Measurements from ENCODE around the gene GSPT1.

GSPT1 gene

DNA sequence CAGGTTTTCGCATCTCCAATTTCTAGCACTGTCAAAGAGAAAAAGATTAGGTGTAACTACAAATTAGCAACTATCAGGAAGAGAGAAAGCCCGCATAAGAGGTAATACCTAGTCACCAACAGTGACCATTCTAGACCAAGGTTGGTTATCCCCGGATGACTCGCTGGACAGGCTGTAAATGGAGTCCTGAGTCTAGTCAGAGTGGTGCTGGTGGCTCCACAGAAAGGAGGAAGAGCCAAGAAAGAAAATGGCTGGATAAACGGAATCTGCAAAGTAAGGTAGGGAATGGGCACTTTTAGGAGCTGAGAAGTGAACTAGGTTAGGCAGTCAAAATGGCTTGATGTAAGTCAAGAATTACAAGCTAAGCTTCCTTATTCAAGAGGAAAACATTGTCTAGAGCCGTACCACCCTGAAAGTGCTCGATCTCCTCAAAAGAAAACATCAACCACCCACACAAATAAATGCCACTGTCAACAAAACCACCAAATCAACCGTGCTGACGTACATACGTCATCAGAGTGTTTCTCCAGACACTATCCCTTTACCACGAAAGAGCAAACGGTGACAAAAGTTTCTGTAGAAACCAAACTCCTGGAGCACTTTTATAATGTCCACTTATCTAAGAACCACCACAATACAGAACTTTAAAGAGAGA lies 2.2 kb downstream of the GSPT1 start:
- no peak for DNase-seq (ENCODE audit: low read depth in 3 of 3)

DNA sequence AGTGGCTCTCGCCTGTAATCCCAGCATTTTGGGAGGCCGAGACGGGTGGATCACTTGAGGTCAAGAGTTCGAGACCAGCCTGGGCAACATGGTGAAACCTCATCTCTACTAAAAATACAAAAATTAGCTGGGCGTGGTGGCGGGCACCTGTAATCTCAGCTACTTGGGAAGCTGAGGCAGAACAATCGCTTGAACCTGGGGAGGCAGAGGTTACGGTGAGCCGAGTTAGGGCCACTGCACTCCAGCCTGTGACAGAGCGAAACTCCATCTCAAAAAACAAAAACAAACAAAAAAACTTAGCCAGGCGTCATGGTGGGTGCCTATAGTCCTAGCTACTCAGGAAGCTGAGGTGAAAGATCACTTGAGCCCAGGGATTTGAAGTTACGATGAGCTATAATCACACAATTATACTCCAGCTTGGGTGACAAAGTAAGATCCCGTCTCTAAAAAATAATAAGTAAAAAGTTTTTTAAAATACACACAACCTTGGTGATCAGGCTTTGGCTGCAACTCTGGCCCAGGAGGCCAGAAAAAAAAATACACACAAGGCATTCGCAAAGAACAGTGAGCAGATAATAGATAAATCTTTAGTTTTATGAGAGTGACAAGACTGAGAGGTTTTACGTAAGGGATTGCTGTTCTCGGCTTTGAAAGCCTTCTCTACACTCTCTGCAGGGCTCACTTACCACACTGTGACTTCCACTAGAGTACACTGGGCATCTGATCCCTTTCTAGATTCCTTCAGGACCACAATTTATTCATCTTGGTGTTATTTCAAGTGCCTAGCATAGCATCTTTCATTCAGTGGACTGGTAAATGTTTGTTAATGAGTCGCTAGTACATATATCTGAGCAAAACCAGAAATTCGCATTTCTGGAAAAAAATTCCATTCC lies 5.9 kb downstream of the GSPT1 start:
- DNase-seq (ENCODE audit: low read depth in 3 of 3): no peak

DNA sequence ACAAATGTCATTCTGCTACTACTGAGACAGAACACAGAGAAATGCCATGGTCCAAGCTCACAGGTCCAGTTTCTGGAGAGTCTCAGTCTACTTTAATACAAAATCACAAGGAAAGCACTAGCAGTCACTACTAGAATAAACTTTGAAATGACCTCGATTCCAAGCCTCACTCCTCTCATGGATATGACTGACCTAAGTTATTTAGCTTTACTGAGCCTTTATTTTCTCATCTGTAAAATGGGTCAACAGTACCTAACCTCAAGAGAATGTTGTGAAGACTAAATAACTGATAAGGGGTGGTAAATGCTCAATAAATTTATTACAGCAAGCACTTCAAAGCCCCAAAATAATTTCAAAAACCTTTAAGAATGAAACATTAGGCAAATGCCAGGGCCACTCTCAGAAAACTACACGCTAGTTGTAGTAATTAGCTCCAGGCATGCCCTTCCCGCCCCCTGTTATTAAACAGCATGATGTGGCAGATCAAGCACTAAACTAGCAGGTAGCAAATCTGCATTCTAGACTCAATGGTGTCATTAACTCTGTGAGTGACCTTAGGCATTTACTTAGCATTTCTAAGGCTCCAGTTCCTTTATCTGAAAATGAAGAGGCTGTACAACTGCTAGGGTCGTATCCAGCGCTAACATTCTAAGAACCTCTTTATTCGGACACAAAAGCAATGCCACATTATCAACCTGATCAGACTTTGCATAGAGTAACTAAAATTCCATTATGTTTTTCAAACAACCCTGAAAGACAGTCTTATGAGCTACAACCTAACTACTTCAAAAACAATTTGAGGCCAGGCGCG lies 8.4 kb downstream of the GSPT1 start:
- no peak for DNase-seq (ENCODE audit: low read depth in 3 of 3)

DNA sequence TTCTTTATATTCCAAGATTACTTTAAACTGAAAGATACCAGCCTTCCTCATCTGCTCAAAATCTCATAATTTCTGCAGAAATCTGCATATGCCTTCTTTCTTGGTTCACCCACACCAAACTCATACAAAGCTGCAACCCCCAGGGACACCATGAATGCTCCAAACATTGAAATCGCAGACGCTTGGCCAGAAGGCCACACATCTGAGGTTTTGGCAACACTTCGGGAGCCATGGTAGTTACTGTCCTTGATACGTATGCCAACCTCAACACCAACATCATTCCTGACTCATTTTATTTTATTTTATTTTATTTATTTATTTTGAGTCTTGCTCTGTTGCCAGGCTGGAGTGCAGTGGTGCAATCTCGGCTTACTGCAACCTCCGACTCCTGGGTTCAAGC lies 11.8 kb downstream of the GSPT1 start:
- no peak for DNase-seq (ENCODE audit: low read depth in 3 of 3)

DNA sequence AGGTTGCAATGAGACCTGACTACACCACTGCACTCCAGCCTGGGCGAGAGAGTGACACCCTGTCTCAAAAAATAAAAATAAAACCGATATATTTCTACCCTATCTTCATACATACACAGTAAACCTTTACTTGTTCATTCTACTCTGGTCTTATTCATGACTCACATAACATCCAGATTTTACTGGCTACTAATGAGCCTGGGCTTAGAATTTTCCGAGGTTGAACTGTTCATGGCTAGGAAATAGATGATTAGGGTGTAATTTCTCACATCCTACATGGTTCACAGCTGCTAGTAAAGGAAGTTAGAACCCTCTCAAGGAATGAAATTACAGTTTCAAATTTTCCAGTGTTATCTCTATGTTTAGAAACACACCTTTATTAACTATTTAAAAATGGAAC lies 14.7 kb downstream of the GSPT1 start:
- DNase-seq (ENCODE audit: low read depth in 3 of 3): no peak

DNA sequence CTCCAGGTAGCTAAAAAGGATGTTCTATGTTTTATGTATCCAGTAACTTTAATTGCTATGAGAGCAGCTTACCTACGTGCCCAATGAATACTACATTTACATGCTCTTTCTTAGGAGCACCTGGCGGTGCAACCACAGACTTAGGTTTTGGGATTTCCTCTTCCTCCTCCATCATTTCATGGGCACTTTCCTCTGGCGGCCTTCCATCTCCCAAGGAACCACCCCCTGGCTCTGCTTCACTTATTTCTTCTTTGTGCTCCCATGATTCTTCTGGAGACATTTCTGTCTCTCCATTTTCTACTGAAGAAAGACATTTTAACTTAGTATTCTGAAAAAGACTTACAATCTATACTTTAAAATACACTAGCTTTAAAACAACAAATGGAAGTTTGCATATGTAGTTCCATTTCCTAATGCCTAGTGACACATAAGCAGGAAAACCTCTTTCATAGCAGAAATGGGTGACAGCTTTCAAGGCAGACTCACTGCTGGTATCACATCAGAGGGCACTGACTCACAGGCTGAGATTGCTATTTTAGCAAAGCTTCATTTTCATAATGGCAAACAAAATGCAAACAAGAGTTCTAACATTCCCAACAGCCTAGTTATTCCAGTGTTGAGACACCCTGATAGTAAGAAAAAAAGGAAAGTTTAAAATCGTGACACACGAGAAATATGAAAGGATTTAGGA lies 19.1 kb downstream of the GSPT1 start:
- no peak for DNase-seq (ENCODE audit: low read depth in 3 of 3)

DNA sequence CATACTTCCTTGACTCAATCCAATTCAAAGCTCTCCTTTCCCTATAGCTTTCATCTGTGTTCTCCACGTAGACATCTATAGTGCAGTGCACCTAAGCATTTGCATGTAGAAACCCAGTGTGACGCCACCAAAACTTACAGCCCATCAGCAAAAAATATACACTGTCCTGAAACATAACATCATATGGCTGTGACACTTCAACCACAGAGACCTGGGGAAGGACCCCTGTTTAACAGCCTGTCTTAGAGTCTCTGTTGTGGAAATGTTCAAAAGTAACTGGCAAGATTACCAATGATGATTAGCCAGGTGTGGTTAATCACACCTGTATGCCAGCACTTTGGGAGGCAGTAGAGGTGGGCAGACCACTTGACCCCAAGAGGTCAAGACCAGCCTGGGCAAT lies 22.2 kb downstream of the GSPT1 start:
- no peak for DNase-seq (ENCODE audit: low read depth in 3 of 3)

DNA sequence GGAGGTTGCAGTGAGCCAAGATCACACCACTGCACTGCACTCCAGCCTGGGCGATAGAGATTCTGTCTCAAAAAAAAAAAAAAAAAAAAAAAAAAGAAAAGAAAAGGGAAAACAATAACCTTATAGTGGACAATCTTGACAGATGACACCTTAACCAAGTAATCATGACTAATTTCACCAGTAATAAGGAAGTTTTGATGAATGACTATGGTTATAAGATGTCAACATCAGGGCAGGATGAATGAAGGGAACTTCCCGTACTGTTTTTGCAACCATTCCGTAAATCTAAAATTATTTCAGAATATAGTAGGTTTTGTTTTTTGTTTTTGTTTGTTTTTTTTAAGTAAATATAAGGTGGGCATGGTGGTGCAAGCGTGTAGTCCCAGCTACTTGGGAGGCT lies 23.0 kb downstream of the GSPT1 start:
- no peak for DNase-seq (ENCODE audit: low read depth in 3 of 3)

DNA sequence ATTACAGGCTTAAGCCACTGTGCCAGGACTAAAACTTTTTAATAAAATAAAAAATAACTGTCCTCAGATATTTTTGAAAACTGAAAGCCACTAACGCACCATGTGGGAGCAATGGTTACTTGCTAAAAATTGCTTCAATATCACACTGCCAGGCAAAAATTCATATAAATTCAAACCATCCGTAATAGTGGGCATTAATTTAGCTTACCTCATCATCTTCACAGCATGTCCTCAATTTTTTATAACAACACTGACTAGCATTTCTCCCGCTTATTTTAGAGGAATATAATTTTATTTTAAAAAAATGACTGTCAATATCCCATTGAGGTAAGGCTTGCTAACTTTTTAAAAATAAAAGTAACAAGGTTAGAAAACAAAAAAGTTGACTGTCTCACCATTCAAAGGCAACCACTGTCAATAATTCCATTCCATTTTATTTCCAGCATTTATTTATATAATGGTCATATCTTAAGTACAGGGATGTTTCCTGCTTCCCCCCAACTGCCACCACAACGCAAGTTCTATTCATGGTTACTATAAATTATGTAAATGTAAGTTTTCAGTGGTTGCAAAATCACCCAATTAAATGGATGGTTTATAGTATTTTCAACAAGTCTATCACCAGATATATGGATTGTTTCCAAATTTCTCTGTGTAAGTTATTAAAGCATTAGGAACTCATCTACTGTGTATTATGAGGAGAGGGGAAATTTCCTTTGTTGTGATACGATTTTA lies 25.4 kb downstream of the GSPT1 start:
- no peak for DNase-seq (ENCODE audit: low read depth in 3 of 3)

DNA sequence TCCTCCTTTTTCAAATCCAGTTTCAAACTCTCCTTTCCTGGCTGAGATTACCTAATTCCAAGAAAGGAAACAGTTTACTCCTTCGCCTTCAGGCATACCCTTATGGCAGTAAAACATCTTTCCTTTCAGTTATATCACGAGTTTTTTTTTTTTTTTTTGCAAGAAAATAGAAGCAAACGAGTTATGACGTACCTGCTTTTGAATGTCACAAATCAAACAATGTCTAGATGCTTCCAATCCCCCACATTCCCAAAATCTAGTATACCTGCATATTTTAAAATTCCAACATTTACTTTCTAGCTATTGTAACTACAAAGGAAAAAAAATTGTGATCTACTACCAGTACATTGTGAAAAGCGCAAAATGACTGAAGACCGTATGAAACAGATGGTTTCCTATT lies 28.9 kb downstream of the GSPT1 start:
- no peak for DNase-seq (ENCODE audit: low read depth in 3 of 3)

DNA sequence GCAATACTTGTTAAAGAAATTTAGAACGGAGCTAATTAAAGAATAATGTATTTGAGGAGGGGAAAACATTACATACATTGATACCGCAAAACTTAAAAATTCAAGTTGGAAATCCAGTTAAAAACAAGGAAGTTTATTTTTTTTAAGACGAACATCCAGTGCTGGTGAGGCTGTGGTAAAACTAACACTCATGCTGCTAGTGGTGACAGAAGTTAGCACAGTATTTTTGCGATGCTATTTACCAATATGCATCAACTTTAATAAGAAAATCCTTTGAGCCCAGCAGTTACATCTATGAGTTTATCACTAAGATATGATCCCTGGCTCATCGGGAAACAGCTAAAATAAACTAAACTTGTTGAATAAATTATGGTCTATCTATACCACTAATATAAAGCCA lies 31.7 kb downstream of the GSPT1 start:
- DNase-seq (ENCODE audit: low read depth in 3 of 3): no peak

DNA sequence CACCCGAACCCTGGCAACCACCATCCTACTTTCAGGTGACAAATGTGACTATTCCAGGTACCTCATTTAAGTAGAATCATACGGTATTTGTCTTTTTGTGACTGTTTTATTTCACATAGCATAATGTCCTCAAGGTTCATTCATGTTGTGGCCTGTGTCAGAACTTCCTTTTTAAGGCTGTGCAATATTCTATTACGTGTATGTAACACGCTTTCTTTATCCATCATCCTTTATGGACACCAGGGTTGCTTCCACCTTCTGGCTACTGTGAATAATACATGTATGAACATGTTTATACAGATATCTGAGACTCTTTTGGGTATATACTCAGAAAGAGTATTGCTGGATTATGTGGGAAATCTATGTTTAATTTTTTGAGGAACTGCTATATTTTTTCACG lies 35.7 kb downstream of the GSPT1 start:
- DNase-seq (ENCODE audit: low read depth in 3 of 3): no peak

DNA sequence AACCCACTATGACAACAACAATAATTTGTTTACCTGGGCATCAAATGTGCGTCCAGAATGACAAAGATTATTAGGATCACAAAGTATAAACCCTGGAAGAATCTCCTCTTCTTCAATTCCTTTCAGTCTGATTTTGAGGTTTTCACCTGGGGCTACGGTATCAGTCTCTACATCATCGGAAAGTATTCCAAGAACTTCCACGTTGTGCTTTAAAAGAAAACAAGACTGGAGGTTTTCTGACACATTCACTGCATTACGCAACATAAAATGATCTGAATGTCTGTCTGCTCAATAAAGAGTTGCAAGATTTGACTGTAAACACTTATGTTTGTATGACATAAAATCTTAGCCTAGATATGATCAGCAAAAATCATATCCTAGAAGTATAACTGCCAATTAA lies 38.4 kb downstream of the GSPT1 start:
- DNase-seq (ENCODE audit: low read depth in 3 of 3): no peak

DNA sequence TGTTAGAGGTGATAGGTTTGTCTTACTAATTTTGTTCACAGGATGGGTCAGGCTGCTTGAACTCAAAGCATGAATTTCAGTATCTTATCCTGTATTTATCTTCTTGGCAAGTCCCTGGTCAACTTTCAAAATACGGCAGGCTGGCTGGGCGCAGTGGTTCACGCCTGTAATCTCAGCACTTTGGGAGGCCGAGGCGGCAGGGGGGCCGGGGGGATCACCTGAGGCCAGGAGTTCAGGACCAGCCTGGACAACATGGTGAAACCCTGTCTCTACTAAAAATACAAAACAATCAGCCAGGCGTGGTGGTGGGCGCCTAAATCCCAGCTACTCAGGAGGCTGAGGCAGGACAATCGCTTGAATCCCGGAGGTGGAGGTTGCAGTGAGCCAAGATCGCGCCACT lies 39.5 kb downstream of the GSPT1 start:
- DNase-seq (ENCODE audit: low read depth in 3 of 3): no peak

DNA sequence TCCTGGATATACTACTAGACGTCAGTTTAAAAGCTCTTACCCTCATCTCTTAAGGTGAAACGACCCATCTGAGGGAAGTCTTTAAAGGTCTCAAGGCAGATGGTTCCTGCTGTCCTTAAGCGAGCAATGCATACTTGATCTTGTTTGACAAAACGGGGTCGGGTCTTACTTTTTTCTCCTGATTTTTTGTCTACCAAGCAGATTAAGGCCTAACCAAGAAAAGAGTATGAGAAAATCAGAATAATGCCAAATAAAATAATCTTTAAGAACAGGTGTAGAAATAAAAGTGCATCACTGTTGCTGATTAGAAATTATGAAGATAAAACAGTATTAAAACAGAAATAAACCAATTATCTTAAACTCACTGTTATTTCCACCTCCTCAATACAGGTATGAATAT lies 40.0 kb downstream of the GSPT1 start:
- no peak for DNase-seq (ENCODE audit: low read depth in 3 of 3)

DNA sequence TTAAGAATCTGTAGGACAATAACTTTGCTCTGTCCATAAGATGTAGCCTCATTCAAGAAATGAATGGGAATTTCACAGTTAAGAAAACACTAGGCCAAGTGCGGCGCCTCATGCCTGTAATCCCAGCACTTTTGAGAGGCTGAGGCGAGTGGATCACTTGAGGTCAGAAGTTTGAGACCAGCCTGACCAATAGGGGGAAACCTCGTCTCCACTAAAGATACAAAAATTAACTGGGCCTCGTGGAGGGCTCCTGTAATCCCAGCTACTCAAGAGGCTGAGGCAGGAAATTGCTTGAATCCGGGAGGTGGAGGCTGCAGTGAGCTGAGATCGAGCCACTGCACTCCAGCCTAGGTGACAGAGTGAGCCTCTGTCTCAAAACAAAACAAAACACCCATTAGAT lies 44.6 kb downstream of the GSPT1 start:
- DNase-seq (ENCODE audit: low read depth in 3 of 3): no peak

DNA sequence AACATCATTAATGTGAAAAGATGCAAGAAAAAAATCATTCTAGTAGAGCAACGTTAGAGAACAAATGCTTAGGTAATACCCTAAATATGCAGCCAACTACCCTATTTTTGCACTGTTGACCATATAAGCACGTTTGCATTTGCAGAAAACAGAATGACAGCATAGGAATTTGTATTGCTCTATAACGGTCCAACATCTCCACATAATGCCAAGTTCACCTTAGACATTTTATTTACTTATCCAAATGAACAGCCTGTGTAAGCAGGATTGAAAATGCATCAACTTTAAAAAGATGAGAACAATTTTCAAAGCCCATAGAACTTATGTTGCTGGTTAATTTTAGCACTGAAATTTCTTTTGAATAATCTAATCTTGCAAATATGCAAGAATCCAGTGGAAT lies 45.4 kb downstream of the GSPT1 start:
- no peak for DNase-seq (ENCODE audit: low read depth in 3 of 3)

DNA sequence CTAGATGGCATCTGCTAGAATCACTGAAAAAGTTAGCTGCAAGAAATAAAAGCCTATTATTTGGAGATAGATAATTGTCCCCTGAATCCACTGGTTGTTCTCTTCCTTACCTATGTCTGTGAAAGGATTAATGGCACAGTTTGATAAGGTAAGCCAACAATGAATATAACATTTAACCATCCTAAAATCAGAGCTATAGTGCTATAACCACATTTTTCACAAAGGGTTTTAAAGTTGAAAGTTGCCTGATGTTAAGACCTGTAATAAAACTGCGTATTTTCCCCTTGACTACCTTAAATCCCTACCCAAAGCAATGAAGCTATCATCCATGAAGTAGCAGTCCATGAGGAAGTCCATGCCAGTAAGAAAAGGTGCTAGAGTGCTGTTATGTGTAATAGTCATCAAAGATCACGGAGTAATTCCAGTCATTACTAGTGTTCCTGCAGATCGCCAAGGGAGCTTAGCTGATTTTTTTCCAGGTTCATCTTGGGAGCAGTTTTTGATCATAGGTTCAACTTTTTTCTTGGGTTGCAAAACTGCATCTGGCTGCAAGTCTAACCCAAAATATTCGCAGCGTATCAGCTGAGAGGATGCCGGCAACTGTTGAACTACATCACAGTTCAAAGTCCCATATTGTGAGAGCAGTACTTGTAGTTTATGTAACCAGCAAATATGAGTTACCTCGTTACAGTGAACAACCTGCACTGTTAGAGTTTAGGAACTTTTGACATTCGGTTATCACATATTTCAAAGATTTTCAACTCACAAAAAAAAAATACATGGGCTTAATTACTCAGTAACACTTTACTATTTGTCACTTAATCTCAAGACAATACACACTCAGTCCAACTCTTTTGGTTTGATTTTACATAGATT lies 46.2 kb downstream of the GSPT1 start:
- DNase-seq (ENCODE audit: low read depth in 3 of 3): no peak

DNA sequence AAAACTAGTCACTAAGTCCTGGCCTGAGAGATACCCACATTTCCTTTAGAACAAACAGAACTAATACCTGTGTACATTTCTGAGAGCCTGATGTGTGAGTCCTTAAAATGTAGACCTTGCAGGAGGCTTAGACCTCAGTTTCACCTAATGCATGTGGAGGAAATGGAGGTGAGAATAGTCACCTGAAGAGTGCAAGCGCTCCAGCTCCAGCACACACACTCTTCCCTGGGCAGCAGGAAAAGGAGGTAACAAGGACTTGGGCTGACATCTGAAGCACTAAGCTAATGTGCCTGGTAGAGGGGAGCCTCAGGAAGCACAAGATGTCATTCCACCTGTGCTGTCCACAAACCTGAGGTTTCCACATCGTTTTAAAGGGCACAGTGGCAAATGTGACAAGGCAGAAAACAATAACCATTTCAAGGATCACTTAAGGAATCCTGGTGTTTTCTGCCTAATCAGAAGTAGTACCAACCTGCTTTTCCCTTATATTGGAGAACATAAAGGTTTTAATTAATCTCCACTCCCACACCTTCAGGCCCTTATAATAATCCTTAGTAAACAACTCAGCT lies 47.3 kb downstream of the GSPT1 start:
- DNase-seq (ENCODE audit: low read depth in 3 of 3): no peak

DNA sequence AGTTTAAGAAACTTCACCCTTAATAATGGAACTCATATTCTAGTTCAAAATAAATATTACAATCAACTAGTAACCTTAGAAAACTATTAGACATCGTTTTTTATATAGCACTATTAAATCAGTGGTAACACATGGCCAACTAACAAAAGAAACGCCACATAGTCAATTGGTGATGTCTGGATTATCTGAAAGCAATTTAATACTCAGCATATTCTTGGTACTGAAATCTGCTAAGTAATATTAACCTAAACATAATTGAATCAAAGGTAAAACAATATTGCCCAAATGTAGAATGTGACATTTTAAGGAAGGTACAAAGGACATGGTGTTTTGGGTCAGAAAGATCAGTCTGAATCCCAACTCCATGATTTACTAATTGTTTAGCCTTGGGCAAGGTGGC lies 53.3 kb downstream of the GSPT1 start:
- no peak for DNase-seq (ENCODE audit: low read depth in 3 of 3)
